Diencephalon (tissue), 1 donor: ENCODE measurements around the gene ZNF44. TPM values are rescaled to one million over a fixed set of nuclear protein-coding genes. Genes with fewer than 3 reads are reported as not detected.

Source experiments
- total RNA-seq: library from RNA; depleted of rRNA; stranded (reverse); fragments of >200 nt; gene quantifications from one replicate; pipeline ENCODE4 v1.2.3, GENCODE V29; 2014

The ZNF44 gene
- 18.0 TPM for total RNA-seq

GRCh38 chr19:12294249-12295158 lies at the start of gene ZNF44:
Gene ZNF44, minus strand, starts transcription at chr19:12294883. Its CDS starts 189 bp downstream, at chr19:12294694.

DNA sequence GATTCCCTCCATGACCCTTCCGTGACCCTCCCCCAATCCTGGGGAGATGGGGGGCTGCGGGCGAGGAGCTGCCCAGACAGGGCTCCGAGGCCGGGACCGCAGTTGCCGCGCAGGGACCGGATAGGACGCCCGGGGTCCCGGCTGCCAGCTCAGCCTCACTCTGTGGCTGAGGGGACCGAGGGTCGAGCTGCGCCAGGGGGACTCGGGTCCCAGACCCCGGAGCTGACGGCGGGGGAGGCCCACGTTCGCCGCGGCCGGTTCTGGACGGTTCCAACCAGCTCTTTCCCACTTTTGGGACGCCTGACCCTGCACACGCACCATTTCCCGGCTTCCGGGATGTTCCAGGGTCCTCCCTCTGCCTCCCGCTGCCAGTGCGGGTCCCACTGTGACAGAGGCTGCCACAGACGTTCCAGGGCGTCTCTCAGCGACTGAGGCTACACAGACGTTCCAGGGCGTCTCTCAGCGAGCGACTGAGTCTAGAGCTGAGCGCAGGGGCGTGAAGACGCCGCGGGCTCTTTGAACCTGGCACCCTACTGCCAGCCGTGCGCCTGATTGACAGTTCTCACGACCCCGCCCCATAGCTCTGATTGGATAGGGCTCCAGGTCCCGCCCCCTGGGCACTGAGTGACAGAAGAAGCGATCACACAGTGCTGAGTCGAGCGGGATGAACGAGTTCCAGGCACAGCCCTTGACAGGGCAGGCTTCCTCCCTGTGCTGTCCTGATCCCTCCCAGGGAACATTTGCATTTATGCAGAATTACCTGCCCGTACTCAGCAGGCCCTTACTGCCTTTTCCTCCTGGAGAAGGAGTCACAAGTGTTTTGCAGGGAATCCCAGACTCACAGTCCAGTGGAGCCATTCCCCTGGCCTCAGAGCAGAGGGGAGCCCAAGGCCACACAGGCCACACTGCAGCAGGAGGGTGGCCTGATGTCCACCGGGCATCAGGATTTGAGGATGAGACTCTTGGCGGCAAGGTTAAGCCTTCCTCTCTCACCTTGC lies 38.8 kb upstream of the ZNF44 start, which contains the start of gene ZNF563:
TSS of gene ZNF563 (minus strand) at position 472 of the 998 bp plus-strand sequence. CDS start at position 321, 151 bp downstream.

Other genes with a start within 250 kb of the ZNF44 start
- gene ZNF878, start 241.9 kb downstream of the ZNF44 start, total RNA-seq, result 0.46 TPM
- 12.9 TPM for gene ZNF844, start 230.2 kb downstream of the ZNF44 start, total RNA-seq
- gene ZNF20, start 154.5 kb downstream of the ZNF44 start, total RNA-seq, result 8.5 TPM
- 24.5 TPM for gene ZNF625, start 138.1 kb downstream of the ZNF44 start, total RNA-seq
- gene ZNF136, start 131.8 kb downstream of the ZNF44 start, total RNA-seq, result 24.7 TPM
- 2.3 TPM for gene ZNF563, start 38.8 kb upstream of the ZNF44 start, total RNA-seq
- 11.1 TPM for gene ZNF442, start 70.8 kb upstream of the ZNF44 start, total RNA-seq
- 6.5 TPM for gene ZNF799, start 106.4 kb upstream of the ZNF44 start, total RNA-seq
- 12.5 TPM for gene ZNF443, start 146.1 kb upstream of the ZNF44 start, total RNA-seq
- gene ZNF709, start 189.9 kb upstream of the ZNF44 start, total RNA-seq, result 28.1 TPM